ENCODE measurements around the gene GPER1. TPM values are rescaled to one million over a fixed set of nuclear protein-coding genes. Genes with fewer than 3 reads are reported as not detected.

Gene GPER1
- total RNA-seq, 1 experiment from 2014 or later, result 2.9 TPM

GRCh38 chr7:1085910-1086421, 1.9 kb upstream of the GPER1 start:
- intact Hi-C loops (cut with micrococcal nuclease; ENCODE audit: unreplicated experiment), result no loop called here
- no peak overlapping the region for H3K4me3 ChIP-seq (ENCODE audit: low read depth in 2 of 2, low read length in 2 of 2)
- H3K27me3 ChIP-seq (ENCODE audit: control insufficient read depth, insufficient read depth, low read length), result no peaks in the 10 kb centered on the region
- ChIA-PET POLR2A (interaction anchor here (0.7 kb wide), 1 partner anchor 81 kb away, joined by 5 read pairs; no protein-coding TSS in a partner anchor), CTCF (interaction anchor here (0.6 to 1.3 kb wide), 5 partner anchors 13 to 325 kb away, joined by 4 to 8 read pairs (median 6); no protein-coding TSS in a partner anchor)
- TF ChIP-seq CTCF (IDR thresholded peaks at IDR 0.05) (no peak), POLR2AphosphoS5 (IDR thresholded peaks at IDR 0.05; ENCODE audit: low read depth, low read length) (no peak), REST (IDR thresholded peaks at IDR 0.05; ENCODE audit: insufficient read depth in 1 of 2, low read depth in 2 of 2, low read length in 1 of 2) (no peak), SIN3A (IDR thresholded peaks at IDR 0.05; ENCODE audit: borderline replicate concordance, insufficient read depth, low read depth, low read length) (no peak), TCF7L2 (IDR thresholded peaks at IDR 0.05; ENCODE audit: low read depth, low read length) (no peak)
- peaks cover 50% of the 10 kb centered on the region for H3K4me1 ChIP-seq (ENCODE audit: control insufficient read depth, insufficient read depth, low read length)
- H3K36me3 ChIP-seq (ENCODE audit: control insufficient read depth, insufficient read depth, low read length), result no peaks in the 10 kb centered on the region
- no peak overlapping the region; the same call in 1 of the 2 replicates for H3K27ac ChIP-seq (ENCODE audit: low read length)
- DNase-seq (ENCODE audit: low read depth, low spot score), result no peak
- ATAC-seq, result no peak
- no TSS peak for BruUV-seq (replicated peaks)
- H3K9me3 ChIP-seq (ENCODE audit: control insufficient read depth, insufficient read depth, low read depth, low read length), result no peaks in the 10 kb centered on the region
- in situ Hi-C loops (cut with HindIII; ENCODE audit: low pct_unique_long_range_greater_than_20kb, low sequenced_read_pairs), result no loop called here

GRCh38 chr7:1086588-1087464, 1.1 kb upstream of the GPER1 start:
- Histone ChIP-seq H3K9me3 (ENCODE audit: control insufficient read depth, insufficient read depth, low read depth, low read length) (no peaks in the 10 kb centered on the region), H3K4me3 (ENCODE audit: low read depth in 2 of 2, low read length in 2 of 2) (peak overlapping the region; percentile 48 to 70), H3K4me1 (ENCODE audit: control insufficient read depth, insufficient read depth, low read length) (peaks cover 41% of the 10 kb centered on the region), H3K36me3 (ENCODE audit: control insufficient read depth, insufficient read depth, low read length) (no peaks in the 10 kb centered on the region), H3K27ac (ENCODE audit: low read length) (peak overlapping the region; percentile 74), H3K27me3 (ENCODE audit: control insufficient read depth, insufficient read depth, low read length) (no peaks in the 10 kb centered on the region)
- peak; percentile 23; the same call in 1 of the 2 replicates for TF ChIP-seq TCF7L2 (IDR thresholded peaks at IDR 0.05; ENCODE audit: low read depth, low read length)
- TF ChIP-seq CTCF (IDR thresholded peaks at IDR 0.05), result peak; percentile 99
- TF ChIP-seq POLR2AphosphoS5 (IDR thresholded peaks at IDR 0.05; ENCODE audit: low read depth, low read length), result no peak
- DNase-seq (ENCODE audit: low read depth, low spot score) (no peak), ATAC-seq (peak; percentile 85)
- intact Hi-C loops (cut with micrococcal nuclease; ENCODE audit: unreplicated experiment) (no loop called here), in situ Hi-C loops (cut with HindIII; ENCODE audit: low pct_unique_long_range_greater_than_20kb, low sequenced_read_pairs) (no loop called here)
- BruUV-seq (replicated peaks), result no TSS peak
- CTCF ChIA-PET, result interaction anchor here (0.6 to 1.3 kb wide), 5 partner anchors 13 to 324 kb away, joined by 4 to 8 read pairs (median 6); no protein-coding TSS in a partner anchor
- POLR2A ChIA-PET, result interaction anchor here (0.7 kb wide), 1 partner anchor 80 kb away, joined by 5 read pairs; no protein-coding TSS in a partner anchor

All from Panc1 (cell line).